Breast epithelium (tissue), 3 donors: ENCODE results near the gene ZSCAN5A.

ENCODE experiments used
- POLR2A ChIP-seq: fragments of 450-650 bp; IDR thresholded peaks from one replicate; pipeline ENCODE4 v1.6.1; 2016; ENCODE audit warnings: antibody characterized with exemption, mild to moderate bottlenecking, moderate library complexity
- POLR2AphosphoS5 ChIP-seq, 3 donors: sonication (generic); formaldehyde crosslinking; IDR thresholded peaks; one replicate each; pipeline ENCODE4 v1.6.1; 2017; ENCODE audit warnings: antibody characterized with exemption in 3 of 3
- TF ChIP-seq, protein P1 (sequence below), 3 donors: fragments of 450-650 bp; IDR thresholded peaks; one replicate each; pipeline ENCODE4 v1.5.1; 2016 to 2017; ENCODE audit warnings: antibody characterized with exemption in 3 of 3, mild to moderate bottlenecking in 3 of 3, moderate library complexity in 3 of 3

DNA sequence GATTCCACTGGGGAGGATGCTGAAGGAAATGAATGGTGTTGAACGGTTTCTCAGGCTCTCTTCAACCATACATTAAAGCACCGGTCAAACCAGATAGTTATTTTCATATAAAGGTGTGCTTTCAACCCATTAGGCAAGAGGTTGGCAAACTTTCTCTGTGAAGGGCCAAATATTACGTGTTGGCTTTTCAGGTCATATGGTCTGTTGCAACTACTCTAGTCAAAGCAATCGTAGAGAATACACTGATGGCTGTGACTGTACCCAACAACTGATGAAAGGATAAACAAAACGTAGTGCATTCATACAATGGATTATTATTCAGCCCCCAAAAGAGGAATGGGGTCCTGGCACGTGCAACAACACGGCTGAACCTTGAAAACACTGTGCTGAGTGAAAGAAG lies 5.8 kb downstream of the ZSCAN5A start:
- TF ChIP-seq, protein P1, sequence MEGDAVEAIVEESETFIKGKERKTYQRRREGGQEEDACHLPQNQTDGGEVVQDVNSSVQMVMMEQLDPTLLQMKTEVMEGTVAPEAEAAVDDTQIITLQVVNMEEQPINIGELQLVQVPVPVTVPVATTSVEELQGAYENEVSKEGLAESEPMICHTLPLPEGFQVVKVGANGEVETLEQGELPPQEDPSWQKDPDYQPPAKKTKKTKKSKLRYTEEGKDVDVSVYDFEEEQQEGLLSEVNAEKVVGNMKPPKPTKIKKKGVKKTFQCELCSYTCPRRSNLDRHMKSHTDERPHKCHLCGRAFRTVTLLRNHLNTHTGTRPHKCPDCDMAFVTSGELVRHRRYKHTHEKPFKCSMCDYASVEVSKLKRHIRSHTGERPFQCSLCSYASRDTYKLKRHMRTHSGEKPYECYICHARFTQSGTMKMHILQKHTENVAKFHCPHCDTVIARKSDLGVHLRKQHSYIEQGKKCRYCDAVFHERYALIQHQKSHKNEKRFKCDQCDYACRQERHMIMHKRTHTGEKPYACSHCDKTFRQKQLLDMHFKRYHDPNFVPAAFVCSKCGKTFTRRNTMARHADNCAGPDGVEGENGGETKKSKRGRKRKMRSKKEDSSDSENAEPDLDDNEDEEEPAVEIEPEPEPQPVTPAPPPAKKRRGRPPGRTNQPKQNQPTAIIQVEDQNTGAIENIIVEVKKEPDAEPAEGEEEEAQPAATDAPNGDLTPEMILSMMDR (IDR thresholded peaks at IDR 0.05) = no peak
- TF ChIP-seq POLR2A = no peak
- TF ChIP-seq POLR2AphosphoS5 (IDR thresholded peaks at IDR 0.05) = no peak
